GM12874 (cell line): ENCODE measurements around the gene ADGRG6.

ENCODE experiments used
- CTCF ChIP-seq: IDR thresholded peaks from 2 replicates; pipeline ENCODE4 v1.5.1; 2011; ENCODE audit warnings: low read depth, mild to moderate bottlenecking, control low read depth, low read length, moderate library complexity; ENCODE audit not compliant: insufficient read depth

ADGRG6 gene

GRCh38 chr6:142373268-142374090 is 71.7 kb downstream of the ADGRG6 start:
- TF ChIP-seq CTCF = no peak

- no peak for TF ChIP-seq CTCF
These were observed 72.4 kb downstream of the ADGRG6 start for GRCh38 chr6:142374091-142374770.

GRCh38 chr6:142374965-142375733 is 73.3 kb downstream of the ADGRG6 start:
- no peak for TF ChIP-seq CTCF

GRCh38 chr6:142376115-142376514 is 74.3 kb downstream of the ADGRG6 start:
- no peak for TF ChIP-seq CTCF

GRCh38 chr6:142376800-142377496 is 75.1 kb downstream of the ADGRG6 start:
- TF ChIP-seq CTCF = no peak

GRCh38 chr6:142377497-142377848 is 75.7 kb downstream of the ADGRG6 start:
- no peak for TF ChIP-seq CTCF
